Measurements from ENCODE around the gene ZNF846.

DNA sequence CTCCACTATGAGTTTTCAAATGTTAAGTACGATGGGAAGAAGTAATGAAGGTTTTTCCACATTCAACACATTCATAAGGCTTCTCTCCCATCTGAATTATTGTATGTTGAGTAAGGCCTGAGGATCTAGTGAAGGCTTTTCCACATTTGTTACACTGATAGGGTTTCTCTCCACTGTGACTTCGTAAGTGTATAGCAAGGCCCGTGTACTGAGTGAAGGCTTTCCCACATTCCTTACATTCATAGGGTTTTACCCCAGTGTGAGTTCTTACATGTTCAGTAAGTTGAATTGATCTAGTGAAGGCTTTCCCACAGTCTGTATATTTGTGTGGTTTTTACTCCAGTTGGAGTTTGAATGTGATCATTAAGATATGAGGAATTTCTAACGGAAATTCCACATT, 44.4 kb downstream of the ZNF846 start:
- TF ChIP-seq, protein P1, sequence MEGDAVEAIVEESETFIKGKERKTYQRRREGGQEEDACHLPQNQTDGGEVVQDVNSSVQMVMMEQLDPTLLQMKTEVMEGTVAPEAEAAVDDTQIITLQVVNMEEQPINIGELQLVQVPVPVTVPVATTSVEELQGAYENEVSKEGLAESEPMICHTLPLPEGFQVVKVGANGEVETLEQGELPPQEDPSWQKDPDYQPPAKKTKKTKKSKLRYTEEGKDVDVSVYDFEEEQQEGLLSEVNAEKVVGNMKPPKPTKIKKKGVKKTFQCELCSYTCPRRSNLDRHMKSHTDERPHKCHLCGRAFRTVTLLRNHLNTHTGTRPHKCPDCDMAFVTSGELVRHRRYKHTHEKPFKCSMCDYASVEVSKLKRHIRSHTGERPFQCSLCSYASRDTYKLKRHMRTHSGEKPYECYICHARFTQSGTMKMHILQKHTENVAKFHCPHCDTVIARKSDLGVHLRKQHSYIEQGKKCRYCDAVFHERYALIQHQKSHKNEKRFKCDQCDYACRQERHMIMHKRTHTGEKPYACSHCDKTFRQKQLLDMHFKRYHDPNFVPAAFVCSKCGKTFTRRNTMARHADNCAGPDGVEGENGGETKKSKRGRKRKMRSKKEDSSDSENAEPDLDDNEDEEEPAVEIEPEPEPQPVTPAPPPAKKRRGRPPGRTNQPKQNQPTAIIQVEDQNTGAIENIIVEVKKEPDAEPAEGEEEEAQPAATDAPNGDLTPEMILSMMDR (IDR thresholded peaks at IDR 0.05; ENCODE audit: low read depth, low read length, poor library complexity, severe bottlenecking): no peak
- no peak for TF ChIP-seq EZH2phosphoT487 (IDR thresholded peaks at IDR 0.05; ENCODE audit: borderline replicate concordance, low read length)
